H9 (cell line): Measurements from ENCODE around the gene METRNL. TPM values are rescaled to one million over a fixed set of nuclear protein-coding genes. Genes with fewer than 3 reads are reported as not detected.

ENCODE experiments used
- DNase-seq: peaks from one replicate; pipeline ENCODE4 v3.0.0-alpha.2; 2017
- H2AFZ ChIP-seq: one replicate; pipeline ENCODE4 v1.6.1; 2013; ENCODE audit warnings: mild to moderate bottlenecking, low read length, control low read depth, moderate library complexity
- H2AK5ac ChIP-seq: 2 replicates; pipeline ENCODE4 v1.6.1; 2013; ENCODE audit warnings: low read length, control low read depth, mixed read lengths; ENCODE audit not compliant: insufficient read length
- H2BK120ac ChIP-seq: one replicate; pipeline ENCODE4 v1.6.1; 2013; ENCODE audit warnings: low read depth, mild to moderate bottlenecking, low read length, control low read depth, inconsistent platforms; ENCODE audit not compliant: poor library complexity, severe bottlenecking
- H2BK12ac ChIP-seq: 2 replicates; pipeline ENCODE4 v1.6.1; 2013; ENCODE audit warnings: low read length, control low read depth, mixed read lengths, low read depth; ENCODE audit not compliant: insufficient read length
- H2BK15ac ChIP-seq: 2 replicates; pipeline ENCODE4 v1.6.1; 2013; ENCODE audit warnings: low read depth, low read length, control low read depth
- H2BK20ac ChIP-seq: one replicate; pipeline ENCODE4 v1.6.1; 2013; ENCODE audit warnings: low read depth, mild to moderate bottlenecking, low read length, control low read depth, inconsistent platforms; ENCODE audit not compliant: poor library complexity, severe bottlenecking
- H2BK5ac ChIP-seq: 2 replicates; pipeline ENCODE4 v1.6.1; 2013; ENCODE audit warnings: low read length, control low read depth, mixed read lengths; ENCODE audit not compliant: insufficient read length
- H3K14ac ChIP-seq: 2 replicates; pipeline ENCODE4 v1.6.1; 2013; ENCODE audit warnings: low read length, control low read depth; ENCODE audit not compliant: insufficient read depth
- H3K18ac ChIP-seq: 2 replicates; pipeline ENCODE4 v1.6.1; 2013; ENCODE audit warnings: low read depth, mild to moderate bottlenecking, mixed read lengths, low read length, control low read depth; ENCODE audit not compliant: insufficient read length
- H3K23ac ChIP-seq: 2 replicates; pipeline ENCODE4 v1.6.1; 2013; ENCODE audit warnings: low read length, control low read depth, mixed read lengths, low read depth; ENCODE audit not compliant: insufficient read length
- H3K23me2 ChIP-seq: 2 replicates; pipeline ENCODE4 v1.6.1; 2013; ENCODE audit warnings: low read depth, mild to moderate bottlenecking, mixed read lengths, low read length, control low read depth; ENCODE audit not compliant: insufficient read length, poor library complexity, severe bottlenecking
- H3K27ac ChIP-seq: 2 replicates; pipeline ENCODE4 v1.5.1; 2013; ENCODE audit warnings: low read length, control low read depth, mixed read lengths, low read depth; ENCODE audit not compliant: insufficient read length
- H3K27me3 ChIP-seq: 2 replicates; pipeline ENCODE4 v1.6.1; 2013; ENCODE audit warnings: low read length, control low read depth, inconsistent platforms; ENCODE audit not compliant: insufficient read depth
- H3K4ac ChIP-seq: 2 replicates; pipeline ENCODE4 v1.6.1; 2013; ENCODE audit warnings: low read depth, mild to moderate bottlenecking, control low read depth, inconsistent platforms, low read length, moderate library complexity
- H3K4me1 ChIP-seq: 2 replicates; pipeline ENCODE4 v1.6.1; 2013; ENCODE audit warnings: low read length, control low read depth, inconsistent platforms; ENCODE audit not compliant: insufficient read depth
- H3K4me2 ChIP-seq: 2 replicates; pipeline ENCODE4 v1.6.1; 2013; ENCODE audit warnings: low read length, control low read depth, mixed read lengths; ENCODE audit not compliant: insufficient read length, insufficient read depth
- H3K56ac ChIP-seq: 2 replicates; pipeline ENCODE4 v1.6.1; 2013; ENCODE audit warnings: low read depth, mild to moderate bottlenecking, mixed read lengths, low read length, control low read depth; ENCODE audit not compliant: insufficient read length
- H3K79me1 ChIP-seq: 2 replicates; pipeline ENCODE4 v1.6.1; 2013; ENCODE audit warnings: low read depth, mild to moderate bottlenecking, moderate library complexity, low read length, control low read depth, inconsistent platforms; ENCODE audit not compliant: insufficient read depth, poor library complexity, severe bottlenecking
- H3K79me2 ChIP-seq: 2 replicates; pipeline ENCODE4 v1.6.1; 2013; ENCODE audit warnings: low read length, control low read depth, inconsistent platforms; ENCODE audit not compliant: insufficient read depth
- H3K9ac ChIP-seq: 2 replicates; pipeline ENCODE4 v1.6.1; 2013; ENCODE audit warnings: low read length, control low read depth, mixed read lengths; ENCODE audit not compliant: insufficient read length; ENCODE audit errors: extremely low read depth
- H3K9me3 ChIP-seq: one replicate; pipeline ENCODE4 v1.6.1; 2013; ENCODE audit warnings: low read depth, low read length, inconsistent platforms; ENCODE audit not compliant: control insufficient read depth
- H3T11ph ChIP-seq: one replicate; pipeline ENCODE4 v1.6.1; 2013; ENCODE audit warnings: mild to moderate bottlenecking, low read length, control low read depth, inconsistent platforms
- H4K20me1 ChIP-seq: one replicate; pipeline ENCODE4 v1.6.1; 2013; ENCODE audit not compliant: control insufficient read depth, insufficient read length, insufficient read depth
- H4K5ac ChIP-seq: 2 replicates; pipeline ENCODE4 v1.6.1; 2013; ENCODE audit warnings: low read depth, mild to moderate bottlenecking, mixed read lengths, low read length, control low read depth; ENCODE audit not compliant: insufficient read length
- H4K8ac ChIP-seq: replicated peaks from 2 replicates; pipeline ENCODE4 v1.6.1; 2013; ENCODE audit warnings: low read length, control low read depth, mixed read lengths, low read depth; ENCODE audit not compliant: insufficient read length
- H4K91ac ChIP-seq: 2 replicates; pipeline ENCODE4 v1.6.1; 2013; ENCODE audit warnings: low read depth, mild to moderate bottlenecking, moderate library complexity, mixed read lengths, low read length, control low read depth; ENCODE audit not compliant: insufficient read length
- H3K27ac Mint-ChIP-seq, 3 experiments: 2 replicates in 2 of 3; 3 replicates in 1 of 3; pipeline ENCODE4 v1.8.0; 2020 to 2021; ENCODE audit warnings: mixed read lengths in 3 of 3, mild to moderate bottlenecking in 1 of 3, moderate library complexity in 1 of 3
- H3K27me3 Mint-ChIP-seq: 2 replicates; pipeline ENCODE4 v1.8.0; 2021; ENCODE audit warnings: low read depth, mild to moderate bottlenecking, moderate library complexity, mixed read lengths
- H3K36me3 Mint-ChIP-seq, 3 experiments: 2 replicates in 2 of 3; 3 replicates in 1 of 3; pipeline ENCODE4 v1.8.0; 2020 to 2021; ENCODE audit warnings: low read depth in 3 of 3, mixed read lengths in 3 of 3; ENCODE audit not compliant: insufficient read depth in 1 of 3
- H3K4me1 Mint-ChIP-seq, 2 experiments: 2 replicates each; pipeline ENCODE4 v1.8.0; 2020; ENCODE audit warnings: mixed read lengths in 2 of 2
- H3K4me3 Mint-ChIP-seq, 2 experiments: 2 replicates in 1 of 2; 3 replicates in 1 of 2; pipeline ENCODE4 v1.8.0; 2020 to 2021; ENCODE audit warnings: mild to moderate bottlenecking in 2 of 2, mixed read lengths in 2 of 2, moderate library complexity in 1 of 2
- H3K9me3 Mint-ChIP-seq, 2 experiments: 2 replicates in 1 of 2; 3 replicates in 1 of 2; pipeline ENCODE4 v1.8.0; 2020; ENCODE audit warnings: mild to moderate bottlenecking in 2 of 2, mixed read lengths in 2 of 2, moderate library complexity in 1 of 2
- CTCF ChIP-seq: fragments of 200-600 bp; sonication (generic); conservative IDR thresholded peaks from 3 replicates; pipeline ENCODE4 v1.8.0; 2021; ENCODE audit warnings: antibody characterized with exemption, mild to moderate bottlenecking
- WGBS: extraction: QIAGEN DNeasy Blood & Tissue Kit; methylation state at CpG from one replicate; pipeline ENCODE4 v1.1.7; 2013; ENCODE audit warnings: missing lambda C conversion rate, low lambda C conversion rate, mixed read lengths; ENCODE audit not compliant: insufficient read length; ENCODE audit errors: extremely low coverage; 5-methylcytosine and 5-hydroxymethylcytosine counted together
- total RNA-seq: library from RNA; stranded (reverse); gene quantifications from 2 replicates; pipeline ENCODE4 v1.2.1, GENCODE V29; 2021

METRNL gene
- total RNA-seq, 1 experiment from 2014 or later, result 21.4 TPM

GRCh38 chr17:83058266-83058798 lies 21.1 kb upstream of the METRNL start:
- Mint-ChIP-seq H3K36me3 (peaks cover 0 to 1% (median 0%) of the 10 kb centered on the region in 3 experiments; a peak in 1 of 7 replicates), H3K4me1 (no peaks in the 10 kb centered on the region), H3K27me3 (peaks cover 2% of the 10 kb centered on the region), H3K4me3 (no peak overlapping the region), H3K27ac (no peak overlapping the region), H3K9me3 (peaks cover 2% of the 10 kb centered on the region in 2 experiments; a peak in 1 of 5 replicates)
- no peak overlapping the region; the same call in 1 of the 2 replicates for H3K14ac ChIP-seq
- H4K20me1 ChIP-seq, result no peaks in the 10 kb centered on the region
- H3K56ac ChIP-seq, result no peak overlapping the region
- H3K79me2 ChIP-seq, result no peaks in the 10 kb centered on the region
- no peak overlapping the region for H3K4me2 ChIP-seq
- H3K23ac ChIP-seq, result no peak overlapping the region
- H3K4ac ChIP-seq, result no peak overlapping the region
- H2BK20ac ChIP-seq, result no peak overlapping the region
- H3K9me3 ChIP-seq, result no peaks in the 10 kb centered on the region
- H2BK12ac ChIP-seq, result no peak overlapping the region
- no peak overlapping the region for H2BK120ac ChIP-seq
- H3K79me1 ChIP-seq, result no peaks in the 10 kb centered on the region
- no peak overlapping the region for H4K5ac ChIP-seq
- H4K91ac ChIP-seq, result no peak overlapping the region
- H3K4me1 ChIP-seq, result no peaks in the 10 kb centered on the region
- H3K27ac ChIP-seq, result no peak overlapping the region
- TF ChIP-seq CTCF, result no peak
- no peak for DNase-seq
- no CpG with 5 or more reads among the region's 20 CpGs for WGBS
- no peak overlapping the region for H3T11ph ChIP-seq
- H2BK5ac ChIP-seq, result no peak overlapping the region
- H3K18ac ChIP-seq, result no peak overlapping the region
- H2AFZ ChIP-seq, result no peak overlapping the region
- no peak overlapping the region for H4K8ac ChIP-seq
- no peak overlapping the region for H2AK5ac ChIP-seq
- no peaks in the 10 kb centered on the region for H3K27me3 ChIP-seq
- no peak overlapping the region for H3K9ac ChIP-seq
- no peak overlapping the region for H2BK15ac ChIP-seq
- no peaks in the 10 kb centered on the region for H3K23me2 ChIP-seq
